ENCODE measurements around the gene GLDN.

The GLDN gene

DNA sequence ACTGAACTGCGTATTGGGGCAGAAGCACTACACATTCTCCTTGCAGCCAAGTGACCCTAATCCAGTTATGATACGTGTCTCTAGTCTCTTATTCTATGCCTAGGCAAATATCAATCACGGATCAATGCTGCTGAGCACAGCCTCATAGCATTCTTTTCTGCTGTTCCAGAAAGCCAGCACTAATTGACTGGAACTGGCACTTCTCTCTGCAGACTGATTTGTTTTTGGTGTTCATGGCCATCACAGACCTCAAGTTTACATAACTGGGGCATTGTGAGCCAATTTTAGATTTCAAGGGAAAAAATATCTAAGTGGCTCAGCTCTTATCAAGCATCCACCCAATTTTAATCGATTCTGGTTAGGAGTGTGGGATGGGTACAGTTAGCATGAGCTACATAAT, 37.9 kb downstream of the GLDN start:
- CTCF ChIA-PET: interaction anchor here (1.0 to 10.6 kb wide), 11 partner anchors 9 to 246 kb away, joined by 4 to 176 read pairs (median 6); no protein-coding TSS in a partner anchor
- no peak for DNase-seq (ENCODE audit: extremely low spot score)
- POLR2A ChIA-PET: no interaction called here
- TF ChIP-seq, protein P1, sequence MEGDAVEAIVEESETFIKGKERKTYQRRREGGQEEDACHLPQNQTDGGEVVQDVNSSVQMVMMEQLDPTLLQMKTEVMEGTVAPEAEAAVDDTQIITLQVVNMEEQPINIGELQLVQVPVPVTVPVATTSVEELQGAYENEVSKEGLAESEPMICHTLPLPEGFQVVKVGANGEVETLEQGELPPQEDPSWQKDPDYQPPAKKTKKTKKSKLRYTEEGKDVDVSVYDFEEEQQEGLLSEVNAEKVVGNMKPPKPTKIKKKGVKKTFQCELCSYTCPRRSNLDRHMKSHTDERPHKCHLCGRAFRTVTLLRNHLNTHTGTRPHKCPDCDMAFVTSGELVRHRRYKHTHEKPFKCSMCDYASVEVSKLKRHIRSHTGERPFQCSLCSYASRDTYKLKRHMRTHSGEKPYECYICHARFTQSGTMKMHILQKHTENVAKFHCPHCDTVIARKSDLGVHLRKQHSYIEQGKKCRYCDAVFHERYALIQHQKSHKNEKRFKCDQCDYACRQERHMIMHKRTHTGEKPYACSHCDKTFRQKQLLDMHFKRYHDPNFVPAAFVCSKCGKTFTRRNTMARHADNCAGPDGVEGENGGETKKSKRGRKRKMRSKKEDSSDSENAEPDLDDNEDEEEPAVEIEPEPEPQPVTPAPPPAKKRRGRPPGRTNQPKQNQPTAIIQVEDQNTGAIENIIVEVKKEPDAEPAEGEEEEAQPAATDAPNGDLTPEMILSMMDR (IDR thresholded peaks at IDR 0.05; ENCODE audit: control extremely low read depth, extremely low read depth, low read depth, missing control alignments): no peak

DNA sequence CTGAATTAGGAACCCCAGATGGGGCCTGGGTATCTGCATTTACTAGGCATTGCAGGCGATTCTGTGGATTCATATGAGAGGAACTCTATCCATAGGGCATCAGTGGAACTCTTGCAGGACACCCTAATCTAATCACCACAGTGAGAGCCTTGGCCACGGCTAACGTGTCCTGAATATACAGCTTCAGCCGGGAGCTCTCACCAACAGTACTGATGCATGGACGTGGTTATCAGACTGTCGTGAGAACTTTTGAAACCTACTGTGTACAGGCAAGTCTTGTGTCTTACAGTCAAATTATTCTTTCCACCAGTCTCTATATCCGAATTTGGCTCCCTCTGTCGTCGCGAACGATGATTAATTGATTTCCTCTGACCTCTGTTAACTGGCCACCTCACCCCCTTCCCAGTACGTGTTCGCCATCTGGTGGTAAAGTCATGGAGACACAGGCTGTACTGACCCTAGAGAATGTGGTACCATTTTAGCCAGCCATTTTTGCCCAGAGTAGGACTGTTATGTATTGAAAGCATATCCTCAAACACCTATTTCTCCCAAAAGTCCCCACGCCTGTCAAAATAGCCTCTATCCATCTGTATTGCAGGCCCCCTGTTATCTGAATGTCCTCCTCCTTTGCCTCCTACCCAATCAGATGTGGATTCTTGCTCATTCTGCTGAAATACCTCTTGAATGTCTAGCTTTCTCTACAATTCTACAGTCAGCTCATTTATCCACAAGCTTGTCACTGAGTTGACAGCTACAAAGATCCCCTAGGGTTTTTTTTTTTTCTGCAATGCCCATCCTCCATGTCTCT, 39.7 kb downstream of the GLDN start:
- TF ChIP-seq, protein P1 (IDR thresholded peaks at IDR 0.05; ENCODE audit: control extremely low read depth, extremely low read depth, low read depth, missing control alignments): peak; percentile 89
- ChIA-PET CTCF (interaction anchor here (0.6 to 10.6 kb wide), 45 partner anchors 9 to 246 kb away, joined by 3 to 176 read pairs (median 4); partner anchors contain the start of gene GLDN), POLR2A (no interaction called here)
- peak; percentile 77 for DNase-seq (ENCODE audit: extremely low spot score)

DNA sequence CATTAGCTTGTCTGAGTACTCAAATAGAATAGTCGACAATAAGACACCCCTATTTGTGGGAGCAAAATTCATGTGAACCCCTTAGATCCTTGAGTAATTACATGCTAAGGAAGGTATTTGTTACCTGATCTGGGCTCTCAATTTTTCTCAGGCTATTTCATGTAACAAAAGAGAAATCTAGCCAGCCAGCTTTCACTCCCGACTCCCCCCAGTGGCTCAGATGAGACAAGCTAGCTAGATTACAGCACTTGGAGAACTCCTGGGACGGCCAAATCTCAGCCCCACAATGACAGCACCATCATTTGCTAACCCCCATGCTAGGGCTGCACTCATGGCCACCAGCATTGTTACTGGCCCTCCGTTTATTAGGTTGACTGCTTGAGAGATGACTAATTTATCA, 41.3 kb downstream of the GLDN start:
- POLR2A ChIA-PET: no interaction called here
- TF ChIP-seq, protein P1 (IDR thresholded peaks at IDR 0.05; ENCODE audit: control extremely low read depth, extremely low read depth, low read depth, missing control alignments): peak; percentile 20
- peak; percentile 55 for DNase-seq (ENCODE audit: extremely low spot score)
- CTCF ChIA-PET: interaction anchor here (0.6 to 10.6 kb wide), 10 partner anchors 14 to 250 kb away, joined by 3 to 176 read pairs (median 9); no protein-coding TSS in a partner anchor

DNA sequence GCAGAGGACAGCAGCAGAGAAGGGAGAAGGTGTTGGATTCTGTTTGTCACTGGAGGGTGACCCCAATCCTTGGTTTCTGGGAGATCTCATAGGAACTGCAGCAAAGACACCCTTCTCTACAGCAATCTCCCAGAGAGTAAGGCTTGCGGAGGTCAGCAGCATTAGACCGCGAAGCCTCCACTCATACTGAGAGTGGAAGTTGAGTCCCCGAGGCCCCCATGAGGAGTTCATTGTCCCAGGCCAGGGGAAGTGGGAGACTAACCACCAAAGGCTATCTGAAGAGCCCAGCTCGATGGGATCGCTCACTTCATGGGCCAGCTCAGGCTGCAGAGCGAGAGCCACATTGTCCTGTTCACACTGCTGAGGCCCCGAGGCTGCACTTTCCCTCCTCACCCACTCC, 44.6 kb downstream of the GLDN start:
- DNase-seq (ENCODE audit: extremely low spot score): no peak
- CTCF ChIA-PET: interaction anchor here (2.6 to 4.4 kb wide), 3 partner anchors 17 to 224 kb away, joined by 9 to 19 read pairs (median 18); no protein-coding TSS in a partner anchor
- POLR2A ChIA-PET: no interaction called here
- TF ChIP-seq, protein P1 (IDR thresholded peaks at IDR 0.05; ENCODE audit: control extremely low read depth, extremely low read depth, low read depth, missing control alignments): no peak

DNA sequence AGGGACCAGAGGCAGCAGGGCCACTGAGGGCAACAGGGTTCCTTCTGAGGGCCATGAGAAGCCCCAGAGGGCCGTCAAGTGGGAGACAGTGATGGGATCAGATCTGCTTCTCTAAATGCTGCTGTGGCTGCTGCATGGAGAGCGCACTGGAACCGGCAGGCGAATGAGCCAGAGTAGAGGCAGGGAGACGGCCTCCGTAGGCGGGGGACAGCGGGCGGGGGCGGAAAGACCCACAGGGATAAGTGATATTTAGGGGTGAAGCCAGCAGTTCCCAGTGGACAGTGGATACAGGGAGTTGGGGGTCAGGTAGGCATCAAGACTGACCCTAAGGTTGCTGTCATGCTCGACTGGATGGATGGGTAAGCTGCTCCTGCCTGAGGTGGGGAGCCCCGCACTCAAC, 45.0 kb downstream of the GLDN start:
- ChIA-PET CTCF (interaction anchor here (2.8 to 4.4 kb wide), 2 partner anchors 105 to 224 kb away, joined by 9 to 19 read pairs; no protein-coding TSS in a partner anchor), POLR2A (no interaction called here)
- no peak for DNase-seq (ENCODE audit: extremely low spot score)
- TF ChIP-seq, protein P1 (IDR thresholded peaks at IDR 0.05; ENCODE audit: control extremely low read depth, extremely low read depth, low read depth, missing control alignments): no peak

DNA sequence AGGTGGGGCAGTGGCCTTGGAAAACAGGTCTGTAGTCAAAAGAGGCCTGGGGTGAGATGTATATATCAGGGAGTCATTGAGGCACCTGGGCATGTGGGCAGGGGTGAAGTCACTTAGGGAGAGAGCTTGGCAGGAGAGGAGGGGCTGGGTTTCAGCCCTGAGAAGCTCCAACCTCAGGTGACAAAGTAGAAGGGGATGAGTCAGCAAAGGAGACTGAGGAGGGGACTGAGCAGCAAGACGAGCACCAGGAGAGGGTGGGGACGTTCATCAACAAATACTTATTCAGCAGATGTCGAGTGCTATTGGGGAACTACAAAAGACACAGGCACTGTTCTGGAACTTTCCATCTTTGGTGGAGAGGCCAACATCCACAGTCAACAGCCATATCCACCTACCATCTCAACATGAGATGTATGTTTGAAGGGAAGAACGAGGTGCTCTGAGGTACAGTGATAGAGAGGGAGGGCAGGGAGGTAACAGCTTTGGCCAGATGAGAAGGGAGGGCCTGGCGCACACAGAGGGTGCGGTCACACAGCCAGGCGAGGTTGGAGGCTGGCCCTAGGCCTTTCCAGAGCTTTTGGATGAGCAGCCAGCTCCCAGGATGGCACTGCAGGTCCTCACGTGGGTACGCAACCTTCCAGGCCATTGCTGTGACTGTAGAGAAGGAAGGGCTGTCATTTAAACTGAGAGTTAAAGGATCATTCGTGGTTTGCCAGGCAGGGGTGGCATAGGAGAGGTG, 45.7 kb downstream of the GLDN start:
- no peak for DNase-seq (ENCODE audit: extremely low spot score)
- POLR2A ChIA-PET: no interaction called here
- CTCF ChIA-PET: interaction anchor here (1.3 to 4.4 kb wide), 5 partner anchors 15 to 225 kb away, joined by 4 to 33 read pairs (median 9); no protein-coding TSS in a partner anchor
- TF ChIP-seq, protein P1 (IDR thresholded peaks at IDR 0.05; ENCODE audit: control extremely low read depth, extremely low read depth, low read depth, missing control alignments): no peak
